ENCODE results near the gene RMC1.
"Not testable (repeated sequence)": the region's sequence is repeated elsewhere in the genome, so short reads cannot be mapped to it uniquely, and the experiment has no call there.

Gene RMC1

GRCh38 chr18:23575309-23575651 lies 72.0 kb downstream of the RMC1 start:
- TF ChIP-seq, protein P1, sequence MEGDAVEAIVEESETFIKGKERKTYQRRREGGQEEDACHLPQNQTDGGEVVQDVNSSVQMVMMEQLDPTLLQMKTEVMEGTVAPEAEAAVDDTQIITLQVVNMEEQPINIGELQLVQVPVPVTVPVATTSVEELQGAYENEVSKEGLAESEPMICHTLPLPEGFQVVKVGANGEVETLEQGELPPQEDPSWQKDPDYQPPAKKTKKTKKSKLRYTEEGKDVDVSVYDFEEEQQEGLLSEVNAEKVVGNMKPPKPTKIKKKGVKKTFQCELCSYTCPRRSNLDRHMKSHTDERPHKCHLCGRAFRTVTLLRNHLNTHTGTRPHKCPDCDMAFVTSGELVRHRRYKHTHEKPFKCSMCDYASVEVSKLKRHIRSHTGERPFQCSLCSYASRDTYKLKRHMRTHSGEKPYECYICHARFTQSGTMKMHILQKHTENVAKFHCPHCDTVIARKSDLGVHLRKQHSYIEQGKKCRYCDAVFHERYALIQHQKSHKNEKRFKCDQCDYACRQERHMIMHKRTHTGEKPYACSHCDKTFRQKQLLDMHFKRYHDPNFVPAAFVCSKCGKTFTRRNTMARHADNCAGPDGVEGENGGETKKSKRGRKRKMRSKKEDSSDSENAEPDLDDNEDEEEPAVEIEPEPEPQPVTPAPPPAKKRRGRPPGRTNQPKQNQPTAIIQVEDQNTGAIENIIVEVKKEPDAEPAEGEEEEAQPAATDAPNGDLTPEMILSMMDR (conservative IDR thresholded peaks at IDR 0.05; ENCODE audit: low read depth): no peak
- DNase-seq (ENCODE audit: low spot score): no peak
- CTCF ChIA-PET: no interaction called here
- POLR2A ChIA-PET (ENCODE audit: low non-redundant PET): no interaction called here
- H3K27ac ChIP-seq: peak overlapping the region; percentile 44

DNA sequence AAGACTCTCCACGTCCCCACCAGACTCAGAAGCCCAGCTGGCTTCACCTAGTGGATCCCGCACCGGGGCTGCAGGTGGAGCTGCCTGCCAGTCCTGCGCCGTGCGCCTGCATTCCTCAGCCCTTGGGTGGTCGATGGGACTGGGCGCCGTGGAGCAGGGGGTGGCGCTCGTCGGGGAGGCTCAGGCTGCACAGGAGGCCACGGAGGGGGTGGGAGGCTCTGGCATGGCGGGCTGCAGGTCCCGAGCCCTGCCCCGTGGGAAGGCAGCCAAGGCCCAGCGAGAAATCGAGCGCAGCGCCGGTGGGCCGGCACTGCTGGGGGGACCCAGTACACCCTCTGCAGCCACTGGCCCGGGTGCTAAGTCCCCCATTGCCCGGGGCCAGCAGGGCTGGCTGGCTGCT lies 74.2 kb downstream of the RMC1 start:
- POLR2A ChIA-PET (ENCODE audit: low non-redundant PET); DNase-seq (ENCODE audit: low spot score): not testable (repeated sequence)
- H3K27ac ChIP-seq: peak overlapping the region; percentile 46
- CTCF ChIA-PET: interaction anchor here (0.6 kb wide), 1 partner anchor 35 kb away, joined by 5 read pairs; no protein-coding TSS in a partner anchor

- TF ChIP-seq, protein P1 (conservative IDR thresholded peaks at IDR 0.05; ENCODE audit: low read depth): no peak
- no peak for DNase-seq (ENCODE audit: low spot score)
- H3K27ac ChIP-seq: peak overlapping the region; percentile 46
- POLR2A ChIA-PET (ENCODE audit: low non-redundant PET): no interaction called here
- CTCF ChIA-PET: interaction anchor here (0.6 kb wide), 1 partner anchor 35 kb away, joined by 5 read pairs; no protein-coding TSS in a partner anchor
These were observed 74.9 kb downstream of the RMC1 start for GRCh38 chr18:23578067-23578701.

DNA sequence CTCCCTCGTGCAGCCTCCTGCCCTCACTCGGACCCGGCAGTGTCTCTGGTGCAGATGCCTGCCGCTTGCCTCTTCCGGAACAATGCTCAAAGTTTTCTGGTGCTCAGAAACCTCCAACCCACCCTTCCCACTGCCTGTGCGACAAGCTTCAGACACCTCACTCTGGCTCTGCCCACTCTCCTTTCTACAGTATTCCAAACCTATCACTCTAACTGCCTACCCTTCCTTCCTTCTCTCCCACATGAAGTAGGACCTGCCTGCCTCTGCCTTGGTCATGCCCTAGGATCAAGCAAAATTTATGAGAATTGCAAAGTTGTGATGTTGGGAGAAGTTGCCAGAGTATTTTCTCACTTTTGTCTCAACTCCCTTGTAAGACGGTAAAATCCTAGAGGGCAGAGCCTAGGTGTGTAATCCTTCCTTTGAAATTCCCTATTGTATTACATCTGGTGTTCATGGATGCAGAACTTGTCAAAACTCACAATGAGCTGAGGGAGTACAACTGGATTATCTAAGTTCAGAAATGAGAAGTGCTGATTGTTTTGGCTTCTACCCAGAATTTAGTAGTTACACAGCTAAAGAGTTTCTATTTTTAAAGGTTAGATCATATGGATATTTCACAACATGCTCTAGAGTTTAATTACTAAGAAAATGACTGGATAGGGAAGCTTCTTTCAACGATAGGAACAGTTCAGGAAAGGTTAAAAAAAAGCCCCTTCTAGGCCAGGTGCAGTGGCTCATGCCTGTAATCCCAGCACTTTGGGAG lies 75.8 kb downstream of the RMC1 start:
- no peak for DNase-seq (ENCODE audit: low spot score)
- H3K27ac ChIP-seq: peak overlapping the region; percentile 62
- ChIA-PET CTCF (no interaction called here), POLR2A (ENCODE audit: low non-redundant PET) (no interaction called here)
- TF ChIP-seq, protein P1 (conservative IDR thresholded peaks at IDR 0.05; ENCODE audit: low read depth): no peak

DNA sequence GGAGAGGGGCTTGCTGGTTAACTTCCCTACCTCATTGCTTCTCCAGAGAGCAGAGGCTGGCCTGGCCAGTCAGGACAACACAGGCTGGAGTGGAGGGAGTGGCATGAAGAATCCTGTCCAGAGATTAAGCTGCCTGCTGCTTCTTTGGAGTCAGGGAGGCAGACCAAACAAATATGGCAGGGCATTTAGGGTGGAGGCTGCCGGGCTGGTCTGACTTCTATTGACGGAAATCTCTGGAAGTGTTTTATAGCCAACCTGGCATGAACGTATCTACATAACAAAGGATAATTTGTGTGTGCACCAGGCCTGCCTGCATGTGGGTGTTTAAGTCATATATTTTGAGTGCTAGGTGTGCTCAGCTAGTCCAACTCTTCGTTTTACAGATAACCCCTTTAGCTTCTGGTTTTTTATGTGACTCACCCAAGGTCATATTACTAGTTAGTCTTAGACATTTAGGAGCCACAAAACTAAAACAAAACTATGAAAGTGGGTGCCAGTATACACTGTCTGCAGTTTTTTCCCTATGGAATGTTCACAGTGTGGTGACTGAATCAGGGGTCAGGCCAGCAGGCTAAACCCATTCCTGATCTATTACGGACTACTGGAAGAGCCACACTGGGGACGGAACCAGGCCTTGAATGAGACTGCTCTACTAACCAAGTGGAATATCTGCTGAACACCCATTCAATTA lies 77.5 kb downstream of the RMC1 start:
- ChIA-PET CTCF (interaction anchor here (0.6 kb wide), 3 partner anchors 36 to 569 kb away, joined by 3 to 4 read pairs (median 3); no protein-coding TSS in a partner anchor), POLR2A (ENCODE audit: low non-redundant PET) (no interaction called here)
- no peak for DNase-seq (ENCODE audit: low spot score)
- peak overlapping the region; percentile 29 for H3K27ac ChIP-seq
- TF ChIP-seq, protein P1 (conservative IDR thresholded peaks at IDR 0.05; ENCODE audit: low read depth): no peak

Measured in RWPE1 (cell line).